ENCODE results near the gene LRBA. TPM values are rescaled to one million over a fixed set of nuclear protein-coding genes. Genes with fewer than 3 reads are reported as not detected.

Gene LRBA
- polyA plus RNA-seq, 4 donors: 14.9 to 62.2 (median 19.6) TPM

DNA sequence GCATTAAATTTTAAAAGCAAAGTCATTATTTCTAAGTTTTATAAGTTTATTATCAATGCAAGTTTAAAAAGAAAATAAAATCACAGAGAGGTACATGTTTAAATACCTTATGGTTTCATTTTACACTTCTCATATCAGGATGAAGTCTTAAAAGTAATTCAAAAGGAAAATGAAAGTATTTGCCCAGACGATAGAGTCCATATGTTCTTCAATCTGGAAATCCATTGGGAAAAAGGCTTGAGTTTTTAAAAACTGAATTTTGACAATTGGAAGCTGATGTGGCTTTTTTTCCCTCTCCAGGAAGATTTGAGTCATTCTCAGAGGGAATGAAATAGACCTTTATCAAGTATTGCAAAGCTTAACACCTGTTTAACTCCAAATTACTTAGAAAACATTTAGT is 396.0 kb downstream of the LRBA start:
- Histone ChIP-seq H3K27me3 (ENCODE audit: control insufficient read depth in 3 of 3, insufficient read depth in 3 of 3, low read length in 3 of 3) (no peaks in the 10 kb centered on the region), H3K4me1 (ENCODE audit: control insufficient read depth in 3 of 3, insufficient read depth in 2 of 3, low read depth in 1 of 3, low read length in 2 of 3) (no peaks in the 10 kb centered on the region), H3K4me3 (ENCODE audit: low read depth in 1 of 3, low read length in 3 of 3) (no peak overlapping the region), H3K9me3 (ENCODE audit: control insufficient read depth in 2 of 2, insufficient read depth in 1 of 2, low read depth in 1 of 2, low read length in 1 of 2) (peaks cover 0 to 4% of the 10 kb centered on the region in 2 donors), H3K27ac (ENCODE audit: low read depth in 1 of 3, low read length in 2 of 3) (no peak overlapping the region), H3K36me3 (ENCODE audit: control insufficient read depth in 3 of 3, insufficient read depth in 2 of 3, low read depth in 1 of 3, low read length in 3 of 3) (peaks cover 0 to 4% (median 0%) of the 10 kb centered on the region in 3 donors)
- DNase-seq: peak; percentile 12 to 38
- FAIRE-seq: no peak
- WGBS, 3 donors: 9 to 21% (median 14%) methylated on average over 1 of the region's 1 CpG

DNA sequence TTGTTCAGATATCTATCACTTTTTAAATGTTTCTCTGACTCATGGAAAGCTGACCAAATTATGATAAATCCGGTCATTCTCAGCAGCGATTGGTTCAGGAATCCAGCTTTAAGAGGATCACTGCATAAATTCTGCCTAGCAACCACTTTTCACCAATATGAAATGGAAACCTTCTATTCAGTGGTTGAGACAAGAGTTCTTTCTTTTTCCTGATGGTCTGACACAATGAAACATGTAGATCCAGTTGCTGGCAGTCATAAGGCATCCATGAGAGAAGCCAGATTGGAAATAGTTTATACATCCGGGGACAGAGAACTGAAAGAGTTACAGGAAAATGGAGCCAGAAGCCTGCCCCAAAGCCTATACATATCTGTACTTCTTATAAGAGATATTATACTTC is 406.0 kb downstream of the LRBA start:
- Histone ChIP-seq H3K27ac (ENCODE audit: low read depth in 1 of 3, low read length in 2 of 3) (no peak overlapping the region), H3K27me3 (ENCODE audit: control insufficient read depth in 3 of 3, insufficient read depth in 3 of 3, low read length in 3 of 3) (no peaks in the 10 kb centered on the region), H3K36me3 (ENCODE audit: control insufficient read depth in 3 of 3, insufficient read depth in 2 of 3, low read depth in 1 of 3, low read length in 3 of 3) (no peaks in the 10 kb centered on the region), H3K4me1 (ENCODE audit: control insufficient read depth in 3 of 3, insufficient read depth in 2 of 3, low read depth in 1 of 3, low read length in 2 of 3) (no peaks in the 10 kb centered on the region), H3K9me3 (ENCODE audit: control insufficient read depth in 2 of 2, insufficient read depth in 1 of 2, low read depth in 1 of 2, low read length in 1 of 2) (no peaks in the 10 kb centered on the region), H3K4me3 (ENCODE audit: low read depth in 1 of 3, low read length in 3 of 3) (no peak overlapping the region)
- FAIRE-seq (no peak), DNase-seq (no peak)
- 95 to 99% (median 97%) methylated on average over 3 of the region's 3 CpGs for WGBS, 3 donors

DNA sequence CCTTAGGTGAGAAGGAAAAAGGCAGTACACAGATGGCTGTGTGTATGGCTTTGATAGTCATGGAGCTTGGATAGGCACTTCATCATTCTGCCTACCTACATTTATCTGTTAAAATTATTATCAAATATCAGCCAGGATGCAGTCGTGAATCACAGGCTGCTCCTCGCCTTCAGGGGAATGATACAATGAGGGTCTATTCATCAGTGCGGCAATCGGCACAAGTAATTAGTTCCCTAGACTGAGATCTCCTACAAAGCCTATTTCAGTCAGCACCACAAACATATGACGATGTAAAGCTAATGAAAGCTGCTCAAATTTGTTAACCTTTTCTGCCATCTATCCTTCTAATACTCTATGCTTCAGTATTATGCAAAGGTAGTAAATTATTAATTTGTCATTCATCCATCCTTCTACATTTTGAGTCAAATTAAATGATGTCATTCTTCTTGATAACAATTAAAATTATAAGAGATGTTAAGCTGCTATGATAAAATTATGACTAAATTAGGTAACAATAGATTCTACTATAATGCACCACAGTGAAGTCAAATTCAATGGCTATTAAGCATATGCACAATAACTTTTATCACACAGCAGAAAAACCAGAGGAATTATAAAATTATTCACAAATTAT is 414.2 kb downstream of the LRBA start:
- DNase-seq: no peak
- Histone ChIP-seq H3K36me3 (ENCODE audit: control insufficient read depth in 3 of 3, insufficient read depth in 2 of 3, low read depth in 1 of 3, low read length in 3 of 3) (peaks cover 0 to 3% (median 2%) of the 10 kb centered on the region in 3 donors), H3K27me3 (ENCODE audit: control insufficient read depth in 3 of 3, insufficient read depth in 3 of 3, low read length in 3 of 3) (no peaks in the 10 kb centered on the region), H3K4me3 (ENCODE audit: low read depth in 1 of 3, low read length in 3 of 3) (no peak overlapping the region), H3K4me1 (ENCODE audit: control insufficient read depth in 3 of 3, insufficient read depth in 2 of 3, low read depth in 1 of 3, low read length in 2 of 3) (no peaks in the 10 kb centered on the region), H3K9me3 (ENCODE audit: control insufficient read depth in 2 of 2, insufficient read depth in 1 of 2, low read depth in 1 of 2, low read length in 1 of 2) (no peaks in the 10 kb centered on the region), H3K27ac (ENCODE audit: low read depth in 1 of 3, low read length in 2 of 3) (no peak overlapping the region)
- no peak for FAIRE-seq
- WGBS, 3 donors: 88 to 91% (median 89%) methylated on average over 5 of the region's 5 CpGs

DNA sequence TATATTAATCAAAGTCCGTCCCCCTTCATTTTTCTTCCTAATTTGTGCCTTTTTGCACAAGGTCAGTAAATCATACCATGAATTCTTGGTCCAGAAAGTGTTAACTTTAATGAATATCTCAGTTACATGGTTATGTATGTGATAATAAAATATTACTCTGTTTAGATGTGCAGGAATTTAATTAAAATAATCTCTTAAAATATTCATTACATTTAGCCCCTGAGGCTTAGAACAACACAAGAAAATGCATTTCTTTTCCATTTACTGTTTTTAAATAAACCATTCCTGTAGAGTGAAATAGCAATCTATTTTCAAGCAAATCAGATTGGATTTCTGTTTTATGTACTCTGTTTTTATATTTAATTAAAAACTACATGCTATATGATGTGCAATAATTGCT is 415.5 kb downstream of the LRBA start:
- peaks cover 0 to 3% (median 2%) of the 10 kb centered on the region in 3 donors for H3K36me3 ChIP-seq (ENCODE audit: control insufficient read depth in 3 of 3, insufficient read depth in 2 of 3, low read depth in 1 of 3, low read length in 3 of 3)
- 98 to 100% (median 100%) methylated on average over 1 of the region's 1 CpG for WGBS, 3 donors
- no peaks in the 10 kb centered on the region for H3K27me3 ChIP-seq (ENCODE audit: control insufficient read depth in 3 of 3, insufficient read depth in 3 of 3, low read length in 3 of 3)
- no peak overlapping the region for H3K27ac ChIP-seq (ENCODE audit: low read depth in 1 of 3, low read length in 2 of 3)
- no peaks in the 10 kb centered on the region for H3K9me3 ChIP-seq (ENCODE audit: control insufficient read depth in 2 of 2, insufficient read depth in 1 of 2, low read depth in 1 of 2, low read length in 1 of 2)
- H3K4me3 ChIP-seq (ENCODE audit: low read depth in 1 of 3, low read length in 3 of 3): no peak overlapping the region
- no peaks in the 10 kb centered on the region for H3K4me1 ChIP-seq (ENCODE audit: control insufficient read depth in 3 of 3, insufficient read depth in 2 of 3, low read depth in 1 of 3, low read length in 2 of 3)
- DNase-seq (no peak), FAIRE-seq (no peak)

DNA sequence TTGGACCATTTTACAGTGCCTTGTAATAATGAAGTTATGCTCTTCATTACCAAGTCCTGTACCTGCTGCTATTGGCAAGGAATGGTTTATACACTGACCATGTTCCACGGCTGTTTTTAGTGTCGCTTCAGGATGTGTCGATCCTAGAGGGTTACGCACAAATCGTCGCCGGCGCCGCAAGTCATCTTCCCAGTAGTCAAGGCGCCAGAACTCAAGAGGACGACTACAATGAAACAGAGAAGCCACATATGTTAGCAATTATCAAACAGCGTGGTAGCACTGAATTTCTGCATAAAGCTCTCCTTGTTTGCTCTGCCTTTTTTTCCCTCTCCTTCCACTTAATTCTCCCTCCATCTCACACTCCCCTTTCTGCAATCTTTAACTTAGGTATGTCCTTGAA is 416.2 kb downstream of the LRBA start:
- Histone ChIP-seq H3K27me3 (ENCODE audit: control insufficient read depth in 3 of 3, insufficient read depth in 3 of 3, low read length in 3 of 3) (no peaks in the 10 kb centered on the region), H3K27ac (ENCODE audit: low read depth in 1 of 3, low read length in 2 of 3) (no peak overlapping the region), H3K4me1 (ENCODE audit: control insufficient read depth in 3 of 3, insufficient read depth in 2 of 3, low read depth in 1 of 3, low read length in 2 of 3) (no peaks in the 10 kb centered on the region), H3K36me3 (ENCODE audit: control insufficient read depth in 3 of 3, insufficient read depth in 2 of 3, low read depth in 1 of 3, low read length in 3 of 3) (peaks cover 0 to 3% (median 2%) of the 10 kb centered on the region in 3 donors), H3K9me3 (ENCODE audit: control insufficient read depth in 2 of 2, insufficient read depth in 1 of 2, low read depth in 1 of 2, low read length in 1 of 2) (no peaks in the 10 kb centered on the region), H3K4me3 (ENCODE audit: low read depth in 1 of 3, low read length in 3 of 3) (no peak overlapping the region)
- 96 to 98% (median 97%) methylated on average over 12 of the region's 12 CpGs for WGBS, 3 donors
- FAIRE-seq (no peak), DNase-seq (no peak)

DNA sequence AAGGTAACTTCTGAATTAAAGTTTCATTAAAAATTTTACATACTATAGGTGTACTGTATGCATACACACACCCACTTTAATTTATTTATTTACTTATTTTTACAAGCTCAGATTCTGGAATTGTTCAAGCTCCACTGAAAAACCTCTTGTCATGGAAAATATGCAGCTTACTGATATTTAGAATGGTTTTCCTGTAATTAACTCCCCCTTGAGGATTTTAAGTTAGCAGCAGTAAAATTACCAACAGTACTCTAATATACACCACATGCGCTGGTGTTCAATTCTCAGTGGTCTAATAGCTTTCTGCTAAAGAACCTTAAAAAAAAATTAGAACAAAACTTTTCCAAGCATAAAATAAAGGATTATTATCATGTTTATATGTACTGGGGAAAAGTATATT is 421.1 kb downstream of the LRBA start:
- Histone ChIP-seq H3K4me1 (ENCODE audit: control insufficient read depth in 3 of 3, insufficient read depth in 2 of 3, low read depth in 1 of 3, low read length in 2 of 3) (no peaks in the 10 kb centered on the region), H3K4me3 (ENCODE audit: low read depth in 1 of 3, low read length in 3 of 3) (no peak overlapping the region), H3K9me3 (ENCODE audit: control insufficient read depth in 2 of 2, insufficient read depth in 1 of 2, low read depth in 1 of 2, low read length in 1 of 2) (no peaks in the 10 kb centered on the region), H3K27ac (ENCODE audit: low read depth in 1 of 3, low read length in 2 of 3) (no peak overlapping the region), H3K36me3 (ENCODE audit: control insufficient read depth in 3 of 3, insufficient read depth in 2 of 3, low read depth in 1 of 3, low read length in 3 of 3) (peaks cover 0 to 6% (median 2%) of the 10 kb centered on the region in 3 donors), H3K27me3 (ENCODE audit: control insufficient read depth in 3 of 3, insufficient read depth in 3 of 3, low read length in 3 of 3) (no peaks in the 10 kb centered on the region)
- FAIRE-seq (peak; percentile 93), DNase-seq (no peak)
- 85 to 94% (median 90%) methylated on average over 1 of the region's 1 CpG for WGBS, 3 donors

DNA sequence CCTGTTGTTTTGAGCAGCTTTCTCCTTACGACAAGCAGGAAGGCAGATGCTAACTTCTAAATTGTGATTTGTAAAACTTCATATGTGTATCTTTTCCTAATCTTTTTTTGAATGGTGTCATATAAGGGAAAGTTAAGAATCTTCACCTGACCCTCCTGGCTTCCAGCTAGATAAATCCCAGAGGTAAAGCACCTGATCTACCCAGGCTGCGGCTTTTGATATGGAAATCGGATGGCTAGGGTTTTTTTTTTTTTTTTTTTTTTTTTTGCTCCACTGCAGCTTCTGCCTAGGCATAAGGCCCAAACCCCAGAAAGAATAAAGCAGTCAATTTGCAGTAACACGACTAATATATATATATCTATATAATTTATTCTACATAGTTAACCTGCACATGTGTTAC is 423.2 kb downstream of the LRBA start:
- H3K4me1 ChIP-seq (ENCODE audit: control insufficient read depth in 3 of 3, insufficient read depth in 2 of 3, low read depth in 1 of 3, low read length in 2 of 3): no peaks in the 10 kb centered on the region
- peaks cover 0 to 3% (median 1%) of the 10 kb centered on the region in 3 donors for H3K36me3 ChIP-seq (ENCODE audit: control insufficient read depth in 3 of 3, insufficient read depth in 2 of 3, low read depth in 1 of 3, low read length in 3 of 3)
- DNase-seq: no peak
- H3K9me3 ChIP-seq (ENCODE audit: control insufficient read depth in 2 of 2, insufficient read depth in 1 of 2, low read depth in 1 of 2, low read length in 1 of 2): no peaks in the 10 kb centered on the region
- H3K4me3 ChIP-seq (ENCODE audit: low read depth in 1 of 3, low read length in 3 of 3): no peak overlapping the region
- no peaks in the 10 kb centered on the region for H3K27me3 ChIP-seq (ENCODE audit: control insufficient read depth in 3 of 3, insufficient read depth in 3 of 3, low read length in 3 of 3)
- H3K27ac ChIP-seq (ENCODE audit: low read depth in 1 of 3, low read length in 2 of 3): peak overlapping the region in 2 of 3 donors; percentile 60 to 74
- 68 to 87% (median 86%) methylated on average over 4 of the region's 4 CpGs for WGBS, 3 donors
- FAIRE-seq: no peak

DNA sequence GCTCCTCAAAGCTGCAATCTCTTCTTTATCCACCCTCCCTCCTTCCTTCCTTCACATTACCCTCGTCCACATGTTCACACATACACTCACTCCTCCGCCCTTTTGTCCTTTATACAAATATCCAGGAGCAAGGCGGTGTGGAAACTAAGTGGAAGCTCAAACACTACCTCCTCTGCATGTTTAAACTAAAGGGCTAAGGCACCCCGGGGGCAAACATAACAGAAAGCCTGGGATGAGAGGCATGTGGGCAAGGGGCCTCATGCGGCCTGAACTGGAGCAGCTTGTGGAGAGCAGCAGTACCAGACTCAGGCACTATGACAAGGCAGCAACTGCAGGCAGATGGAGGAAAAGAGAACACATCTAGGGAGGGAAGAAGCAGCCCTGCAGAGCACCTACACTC is 423.7 kb downstream of the LRBA start:
- no peak for FAIRE-seq
- no peaks in the 10 kb centered on the region for H3K9me3 ChIP-seq (ENCODE audit: control insufficient read depth in 2 of 2, insufficient read depth in 1 of 2, low read depth in 1 of 2, low read length in 1 of 2)
- H3K36me3 ChIP-seq (ENCODE audit: control insufficient read depth in 3 of 3, insufficient read depth in 2 of 3, low read depth in 1 of 3, low read length in 3 of 3): peaks cover 0 to 3% (median 1%) of the 10 kb centered on the region in 3 donors
- H3K27ac ChIP-seq (ENCODE audit: low read depth in 1 of 3, low read length in 2 of 3): peak overlapping the region in 2 of 3 donors; percentile 60 to 74
- 63 to 85% (median 74%) methylated on average over 5 of the region's 5 CpGs for WGBS, 3 donors
- no peaks in the 10 kb centered on the region for H3K4me1 ChIP-seq (ENCODE audit: control insufficient read depth in 3 of 3, insufficient read depth in 2 of 3, low read depth in 1 of 3, low read length in 2 of 3)
- H3K27me3 ChIP-seq (ENCODE audit: control insufficient read depth in 3 of 3, insufficient read depth in 3 of 3, low read length in 3 of 3): no peaks in the 10 kb centered on the region
- DNase-seq: peak in 1 of 2 donors; percentile 23
- no peak overlapping the region for H3K4me3 ChIP-seq (ENCODE audit: low read depth in 1 of 3, low read length in 3 of 3)

DNA sequence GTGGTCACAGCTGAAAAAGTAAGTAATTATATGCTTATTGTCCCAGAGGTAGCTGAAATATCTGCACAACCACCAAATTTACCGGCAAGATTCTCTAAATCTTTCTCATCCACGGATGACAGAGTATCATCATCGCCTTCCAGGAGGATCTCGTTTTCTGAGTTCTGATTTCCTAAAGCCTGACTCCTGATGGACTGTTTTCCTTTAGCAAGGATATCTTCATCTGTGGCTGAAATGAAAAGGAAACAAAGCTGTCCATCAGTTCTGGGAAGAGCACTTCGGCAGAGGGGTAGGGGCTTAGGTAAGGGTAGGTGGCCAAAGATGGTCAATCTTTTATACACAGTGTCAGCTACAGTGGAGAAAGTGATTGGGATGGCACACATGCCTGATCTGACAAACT is 424.5 kb downstream of the LRBA start:
- H3K4me3 ChIP-seq (ENCODE audit: low read depth in 1 of 3, low read length in 3 of 3): no peak overlapping the region

More for the DNA sequence above, 424.5 kb downstream of the LRBA start:
- H3K9me3 ChIP-seq (ENCODE audit: control insufficient read depth in 2 of 2, insufficient read depth in 1 of 2, low read depth in 1 of 2, low read length in 1 of 2): no peaks in the 10 kb centered on the region
- H3K27ac ChIP-seq (ENCODE audit: low read depth in 1 of 3, low read length in 2 of 3): peak overlapping the region in 2 of 3 donors; percentile 60 to 66
- WGBS, 3 donors: 66 to 93% (median 86%) methylated on average over 5 of the region's 5 CpGs
- no peaks in the 10 kb centered on the region for H3K4me1 ChIP-seq (ENCODE audit: control insufficient read depth in 3 of 3, insufficient read depth in 2 of 3, low read depth in 1 of 3, low read length in 2 of 3)
- FAIRE-seq: no peak
- H3K36me3 ChIP-seq (ENCODE audit: control insufficient read depth in 3 of 3, insufficient read depth in 2 of 3, low read depth in 1 of 3, low read length in 3 of 3): peaks cover 0 to 3% (median 1%) of the 10 kb centered on the region in 3 donors
- H3K27me3 ChIP-seq (ENCODE audit: control insufficient read depth in 3 of 3, insufficient read depth in 3 of 3, low read length in 3 of 3): no peaks in the 10 kb centered on the region
- DNase-seq: no peak
